WTC11 (cell line): ENCODE results near the gene CAV1.

Experiments
- JUN ChIP-seq: sonication (generic); formaldehyde crosslinking; IDR thresholded peaks from 2 replicates; pipeline ENCODE4 v1.8.0; 2023; ENCODE audit warnings: mild to moderate bottlenecking, missing genetic modification reagents
- SMAD3 ChIP-seq: sonication (generic); formaldehyde crosslinking; IDR thresholded peaks from 2 replicates; pipeline ENCODE4 v1.8.0; 2022; ENCODE audit warnings: missing genetic modification reagents, mild to moderate bottlenecking, borderline replicate concordance
- USF2 ChIP-seq: sonication (generic); formaldehyde crosslinking; IDR thresholded peaks from 2 replicates; pipeline ENCODE4 v1.8.1; 2023; ENCODE audit warnings: mild to moderate bottlenecking, missing genetic modification reagents, moderate library complexity
- ZNF232 ChIP-seq: sonication (generic); formaldehyde crosslinking; IDR thresholded peaks from 2 replicates; pipeline ENCODE4 v1.8.0; 2022; ENCODE audit warnings: mild to moderate bottlenecking, missing genetic modification reagents
- TF ChIP-seq, protein P1 (sequence below): sonication (generic); formaldehyde crosslinking; IDR thresholded peaks from 2 replicates; pipeline ENCODE4 v1.8.1; 2022; ENCODE audit warnings: mild to moderate bottlenecking, missing genetic modification reagents, moderate library complexity, borderline replicate concordance
- TF ChIP-seq, protein P2 (sequence below): fragments of 200-600 bp; IDR thresholded peaks from 2 replicates; pipeline ENCODE4 v1.8.0; 2022; ENCODE audit warnings: antibody characterized with exemption

DNA sequence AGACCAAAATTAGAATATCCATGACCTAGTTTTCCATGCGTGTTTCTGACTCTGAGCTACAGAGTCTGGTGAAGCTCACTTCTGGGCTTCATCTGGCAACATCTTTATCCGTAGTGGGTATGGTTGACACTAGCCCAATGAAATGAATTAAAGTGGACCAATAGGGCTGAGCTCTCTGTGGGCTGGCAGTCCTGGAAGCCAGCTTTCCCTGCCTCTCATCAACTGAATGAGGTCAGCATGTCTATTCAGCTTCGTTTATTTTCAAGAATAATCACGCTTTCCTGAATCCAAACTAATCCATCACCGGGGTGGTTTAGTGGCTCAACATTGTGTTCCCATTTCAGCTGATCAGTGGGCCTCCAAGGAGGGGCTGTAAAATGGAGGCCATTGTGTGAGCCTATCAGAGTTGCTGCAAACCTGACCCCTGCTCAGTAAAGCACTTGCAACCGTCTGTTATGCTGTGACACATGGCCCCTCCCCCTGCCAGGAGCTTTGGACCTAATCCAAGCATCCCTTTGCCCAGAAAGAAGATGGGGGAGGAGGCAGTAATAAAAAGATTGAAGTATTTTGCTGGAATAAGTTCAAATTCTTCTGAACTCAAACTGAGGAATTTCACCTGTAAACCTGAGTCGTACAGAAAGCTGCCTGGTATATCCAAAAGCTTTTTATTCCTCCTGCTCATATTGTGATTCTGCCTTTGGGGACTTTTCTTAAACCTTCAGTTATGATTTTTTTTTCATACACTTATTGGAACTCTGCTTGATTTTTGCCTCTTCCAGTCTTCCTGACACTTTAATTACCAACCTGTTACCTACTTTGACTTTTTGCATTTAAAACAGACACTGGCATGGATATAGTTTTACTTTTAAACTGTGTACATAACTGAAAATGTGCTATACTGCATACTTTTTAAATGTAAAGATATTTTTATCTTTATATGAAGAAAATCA lies 35.5 kb downstream of the CAV1 start:
- no peak for TF ChIP-seq ZNF232 (CRISPR knock-in tag)
- TF ChIP-seq, protein P1, sequence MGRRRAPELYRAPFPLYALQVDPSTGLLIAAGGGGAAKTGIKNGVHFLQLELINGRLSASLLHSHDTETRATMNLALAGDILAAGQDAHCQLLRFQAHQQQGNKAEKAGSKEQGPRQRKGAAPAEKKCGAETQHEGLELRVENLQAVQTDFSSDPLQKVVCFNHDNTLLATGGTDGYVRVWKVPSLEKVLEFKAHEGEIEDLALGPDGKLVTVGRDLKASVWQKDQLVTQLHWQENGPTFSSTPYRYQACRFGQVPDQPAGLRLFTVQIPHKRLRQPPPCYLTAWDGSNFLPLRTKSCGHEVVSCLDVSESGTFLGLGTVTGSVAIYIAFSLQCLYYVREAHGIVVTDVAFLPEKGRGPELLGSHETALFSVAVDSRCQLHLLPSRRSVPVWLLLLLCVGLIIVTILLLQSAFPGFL (CRISPR knock-in tag) = no peak
- TF ChIP-seq, protein P2, sequence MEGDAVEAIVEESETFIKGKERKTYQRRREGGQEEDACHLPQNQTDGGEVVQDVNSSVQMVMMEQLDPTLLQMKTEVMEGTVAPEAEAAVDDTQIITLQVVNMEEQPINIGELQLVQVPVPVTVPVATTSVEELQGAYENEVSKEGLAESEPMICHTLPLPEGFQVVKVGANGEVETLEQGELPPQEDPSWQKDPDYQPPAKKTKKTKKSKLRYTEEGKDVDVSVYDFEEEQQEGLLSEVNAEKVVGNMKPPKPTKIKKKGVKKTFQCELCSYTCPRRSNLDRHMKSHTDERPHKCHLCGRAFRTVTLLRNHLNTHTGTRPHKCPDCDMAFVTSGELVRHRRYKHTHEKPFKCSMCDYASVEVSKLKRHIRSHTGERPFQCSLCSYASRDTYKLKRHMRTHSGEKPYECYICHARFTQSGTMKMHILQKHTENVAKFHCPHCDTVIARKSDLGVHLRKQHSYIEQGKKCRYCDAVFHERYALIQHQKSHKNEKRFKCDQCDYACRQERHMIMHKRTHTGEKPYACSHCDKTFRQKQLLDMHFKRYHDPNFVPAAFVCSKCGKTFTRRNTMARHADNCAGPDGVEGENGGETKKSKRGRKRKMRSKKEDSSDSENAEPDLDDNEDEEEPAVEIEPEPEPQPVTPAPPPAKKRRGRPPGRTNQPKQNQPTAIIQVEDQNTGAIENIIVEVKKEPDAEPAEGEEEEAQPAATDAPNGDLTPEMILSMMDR = no peak
- no peak for TF ChIP-seq JUN (CRISPR knock-in tag)
- TF ChIP-seq USF2 = no peak
- no peak for TF ChIP-seq SMAD3
